ENCODE measurements around the gene XCL1. TPM values are rescaled to one million over a fixed set of nuclear protein-coding genes. Genes with fewer than 3 reads are reported as not detected.
"Not testable (repeated sequence)": the region's sequence is repeated elsewhere in the genome, so short reads cannot be mapped to it uniquely, and the experiment has no call there.

XCL1 gene, protein sequence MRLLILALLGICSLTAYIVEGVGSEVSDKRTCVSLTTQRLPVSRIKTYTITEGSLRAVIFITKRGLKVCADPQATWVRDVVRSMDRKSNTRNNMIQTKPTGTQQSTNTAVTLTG
- 2.6 and 4.1 TPM in 2 replicates for total RNA-seq

DNA sequence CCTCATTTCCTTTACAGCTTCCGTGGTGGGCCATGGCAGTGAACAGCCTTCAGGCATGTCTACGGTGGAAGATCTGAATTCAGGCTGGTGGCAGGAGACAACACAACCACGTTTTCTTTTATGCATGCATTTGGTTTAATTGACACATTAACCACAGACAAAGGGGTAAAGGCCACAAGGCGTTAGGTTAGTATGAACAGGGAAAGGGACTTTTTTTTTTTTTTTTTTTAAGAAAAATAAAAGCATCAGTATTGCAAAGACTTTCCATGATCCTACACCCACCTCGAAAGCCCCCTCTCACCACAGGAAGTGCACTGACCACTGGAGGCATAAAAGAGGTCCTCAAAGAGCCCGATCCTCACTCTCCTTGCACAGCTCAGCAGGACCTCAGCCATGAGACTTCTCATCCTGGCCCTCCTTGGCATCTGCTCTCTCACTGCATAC is at the start of gene XCL1:
TSS of gene XCL1 (plus strand) at position 361 of the 444 bp plus-strand sequence. CDS start at position 394, 33 bp downstream.
- intact Hi-C loops (cut with micrococcal nuclease): not testable (repeated sequence)

DNA sequence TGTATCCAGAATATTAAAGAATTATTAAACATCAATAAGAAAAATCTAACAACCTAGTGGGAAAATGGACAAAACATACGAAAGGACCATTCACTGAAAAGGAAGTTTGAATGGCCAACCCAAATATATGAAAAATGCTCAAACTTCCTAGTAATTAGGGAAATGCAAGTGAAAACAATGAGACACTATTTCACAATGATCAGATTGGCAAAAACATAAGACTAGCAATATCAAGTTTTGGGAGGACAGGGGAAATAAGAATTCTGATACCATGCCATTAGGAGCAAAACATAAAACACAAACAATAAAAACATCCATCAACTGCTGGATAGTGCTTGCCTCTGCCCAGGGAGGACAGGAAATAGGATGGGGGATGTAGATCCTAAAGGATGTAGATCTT is 46.9 kb upstream of the XCL1 start:
- intact Hi-C loops (cut with micrococcal nuclease): no loop called here

DNA sequence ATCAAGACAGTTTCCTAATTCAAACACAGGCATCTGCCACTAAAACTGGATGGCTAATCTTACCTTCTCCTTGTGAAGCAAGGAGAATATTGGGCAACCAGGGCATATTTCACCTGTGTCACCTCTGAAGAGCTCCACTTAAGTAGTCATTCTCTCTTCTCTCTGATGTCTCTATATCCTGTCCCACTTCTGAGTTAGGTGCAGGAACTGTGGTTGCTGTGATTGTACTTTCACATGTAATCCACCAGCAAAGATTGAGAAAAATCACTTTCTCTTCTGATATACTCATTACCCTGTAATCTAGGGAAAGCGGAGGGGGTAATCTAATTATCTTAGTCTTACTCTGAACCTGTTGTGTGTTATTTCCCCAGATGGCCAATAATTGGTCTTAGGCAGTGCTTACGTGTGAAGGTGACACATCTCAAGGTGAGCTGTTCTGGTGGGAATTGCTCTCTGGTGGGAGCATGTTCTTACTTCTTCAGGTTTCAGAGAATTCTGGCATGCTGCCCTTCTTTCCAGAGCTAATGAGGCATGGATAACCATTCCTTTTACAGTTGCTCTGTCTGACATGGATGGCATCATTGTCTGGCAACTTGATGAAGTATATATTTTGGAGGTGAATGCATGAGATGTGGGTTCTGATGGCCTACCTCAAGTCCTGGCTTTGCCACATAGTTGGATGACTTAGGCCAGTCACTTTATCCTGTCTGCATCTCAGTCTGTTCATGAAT is 44.6 kb upstream of the XCL1 start:
- intact Hi-C loops (cut with micrococcal nuclease): loop anchor here (1.0 kb wide), 2 partner anchors 10 to 87 kb away; no protein-coding TSS in a partner anchor

DNA sequence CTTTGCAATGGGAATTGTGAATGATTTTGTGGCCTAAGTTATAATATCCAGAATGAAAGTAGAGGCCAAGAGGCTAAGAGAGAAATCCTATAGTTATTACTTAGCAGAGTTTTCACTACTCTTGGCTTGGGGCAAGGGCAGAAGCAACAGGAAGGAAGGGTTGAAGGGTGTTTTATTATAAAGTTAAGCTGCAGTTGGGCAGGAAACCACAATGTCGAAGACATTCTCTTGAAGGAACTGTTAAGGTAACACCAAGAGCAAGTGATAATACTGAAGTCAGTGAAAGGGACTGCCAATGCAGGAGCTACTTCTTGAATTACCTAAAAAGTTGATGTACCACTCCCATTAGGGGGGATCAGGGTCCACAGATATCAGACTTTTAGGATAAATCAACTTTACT is 40.9 kb upstream of the XCL1 start:
- intact Hi-C loops (cut with micrococcal nuclease): loop anchor here (1.0 to 5.0 kb wide), 3 partner anchors 14 to 37 kb away; no protein-coding TSS in a partner anchor

DNA sequence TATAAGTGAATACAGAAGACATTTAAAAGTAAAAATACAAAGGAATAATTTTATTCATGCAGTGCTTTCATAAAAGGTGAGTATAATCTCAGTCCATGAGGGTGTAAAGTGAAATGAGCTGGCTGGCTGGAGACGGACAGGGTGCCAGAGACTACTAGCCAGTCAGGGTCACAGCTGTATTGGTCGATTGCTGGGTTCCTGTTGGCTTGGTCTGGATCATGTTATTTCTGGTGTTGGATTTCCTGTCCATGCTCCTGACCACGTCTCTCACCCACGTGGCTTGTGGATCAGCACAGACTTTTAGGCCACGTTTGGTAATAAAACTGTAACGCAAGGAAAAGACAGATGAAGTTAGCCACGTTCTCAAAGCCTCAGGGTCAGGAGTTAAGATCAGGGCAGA is 35.6 kb upstream of the XCL1 start:
- intact Hi-C loops (cut with micrococcal nuclease): not testable (repeated sequence)

DNA sequence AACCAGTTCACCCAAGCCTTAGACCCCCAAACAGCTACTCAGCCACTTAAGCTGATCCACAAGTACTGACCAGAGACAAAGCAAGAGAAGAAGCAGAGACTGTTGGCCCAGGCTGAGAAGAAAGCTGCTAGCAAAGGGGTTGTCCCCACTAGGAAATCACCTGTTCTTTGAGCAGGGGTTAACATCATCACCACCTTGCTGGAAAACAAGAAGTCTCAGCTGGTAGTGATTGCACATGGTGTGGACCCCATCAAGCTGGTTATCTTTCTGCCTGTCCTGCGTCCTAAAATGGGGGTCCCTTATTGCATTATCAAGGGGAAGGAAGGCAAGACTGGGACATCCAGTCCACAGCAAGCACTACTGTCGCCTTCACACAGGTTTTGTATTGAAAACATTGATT is 33.4 kb upstream of the XCL1 start:
- intact Hi-C loops (cut with micrococcal nuclease): not testable (repeated sequence)

DNA sequence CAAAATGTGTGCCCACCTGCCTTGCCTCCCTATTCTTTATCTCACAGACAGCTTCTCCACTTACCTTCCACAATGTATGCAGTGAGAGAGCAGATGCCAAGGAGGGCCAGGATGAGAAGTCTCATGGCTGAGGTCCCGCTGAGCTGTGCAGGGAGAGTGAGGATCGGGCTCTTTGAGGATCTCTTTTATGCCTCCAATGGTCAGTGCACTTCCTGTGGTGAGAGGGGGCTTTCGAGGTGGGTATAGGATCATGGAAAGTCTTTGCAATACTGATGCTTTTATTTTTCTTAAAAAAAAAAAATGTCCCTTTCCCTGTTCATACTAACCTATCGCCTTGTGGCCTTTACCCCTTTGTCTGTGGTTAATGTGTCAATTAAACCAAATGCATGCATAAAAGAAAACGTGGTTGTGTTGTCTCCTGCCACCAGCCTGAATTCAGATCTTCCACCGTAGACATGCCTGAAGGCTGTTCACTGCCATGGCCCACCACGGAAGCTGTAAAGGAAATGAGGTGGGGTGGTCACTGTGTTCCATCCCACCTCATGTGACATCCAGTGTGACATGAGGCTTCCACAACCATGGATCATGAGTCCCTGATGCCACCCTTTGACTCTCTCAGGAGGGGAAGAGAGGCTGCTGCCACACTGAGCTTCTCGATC is 32.4 kb upstream of the XCL1 start, which contains the start of gene XCL2:
TSS of gene XCL2 (minus strand) at position 158 of the 659 bp plus-strand sequence. CDS start at position 125, 33 bp downstream.
- intact Hi-C loops (cut with micrococcal nuclease): not testable (repeated sequence)

DNA sequence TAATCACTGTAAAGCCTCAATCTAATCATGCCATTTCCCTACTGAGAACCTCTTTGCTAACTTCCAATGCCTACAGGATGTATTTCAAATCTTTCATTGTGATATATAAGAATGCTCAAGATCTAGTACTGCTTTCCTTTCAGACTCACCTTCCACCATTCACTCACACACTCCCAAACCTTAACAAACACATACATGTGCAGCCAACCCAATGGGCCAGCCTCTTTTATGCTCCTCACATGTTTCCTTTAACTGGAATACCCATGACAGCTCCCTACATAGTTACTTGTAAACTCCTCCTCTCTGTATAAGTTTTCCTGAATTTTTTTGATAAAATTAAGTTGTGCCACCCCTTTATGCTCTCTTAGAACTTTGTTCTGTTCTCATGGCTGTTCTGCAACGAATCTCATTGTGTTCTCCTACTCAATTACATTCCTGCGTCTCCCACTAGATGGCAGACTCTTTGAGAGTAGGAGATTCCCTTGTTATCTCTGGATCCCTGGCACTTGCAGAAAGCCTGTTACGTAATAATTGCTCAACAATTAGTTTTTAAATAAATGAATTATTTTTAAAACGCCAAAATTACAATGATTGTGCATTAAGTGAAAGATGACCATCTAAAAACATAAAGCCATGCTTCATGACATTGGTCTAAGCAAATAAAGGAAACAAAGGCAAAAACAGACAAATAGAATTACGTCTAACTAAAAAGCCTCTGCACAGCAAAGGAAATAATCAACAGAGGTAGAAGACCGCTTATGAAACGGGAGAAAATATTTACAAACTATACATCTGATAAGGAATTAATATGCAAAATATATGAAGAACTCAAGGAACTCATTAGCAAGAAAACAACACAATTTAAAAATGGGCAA is 30.5 kb upstream of the XCL1 start:
- intact Hi-C loops (cut with micrococcal nuclease): not testable (repeated sequence)

DNA sequence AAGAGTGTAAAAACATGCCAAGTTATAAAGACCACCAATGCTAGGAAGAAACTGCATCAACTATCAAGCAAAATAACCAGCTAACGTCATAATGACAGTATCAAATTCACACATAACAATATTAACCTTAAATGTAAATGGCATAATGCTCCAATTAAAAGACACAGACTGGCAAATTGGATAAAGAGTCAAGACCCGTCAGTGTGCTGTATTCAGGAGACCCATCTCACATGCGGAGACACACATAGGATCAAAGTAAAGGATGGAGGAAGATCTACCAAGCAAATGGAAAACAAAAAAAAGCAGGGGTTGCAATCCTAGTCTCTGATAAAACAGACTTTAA is 29.9 kb upstream of the XCL1 start:
- intact Hi-C loops (cut with micrococcal nuclease): not testable (repeated sequence)

DNA sequence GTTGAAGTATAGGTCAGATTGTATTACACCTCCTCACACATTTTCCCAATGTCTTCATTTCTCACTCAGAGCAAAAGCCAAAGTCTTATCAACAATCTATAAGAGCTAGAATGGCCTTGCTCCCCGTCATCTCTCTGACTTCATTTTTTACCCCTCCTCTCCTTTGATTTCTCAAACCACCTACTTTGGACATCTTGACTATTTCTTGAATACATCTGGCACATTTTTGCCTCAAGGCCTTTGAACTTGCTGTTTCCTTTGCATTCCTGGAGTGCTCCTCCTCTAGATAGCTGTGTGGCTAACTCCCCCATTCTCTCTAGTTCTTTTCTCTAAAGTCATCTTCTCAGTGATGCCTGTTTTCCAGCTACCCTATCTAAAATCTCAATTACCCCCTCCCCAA is 25.4 kb upstream of the XCL1 start:
- intact Hi-C loops (cut with micrococcal nuclease): no loop called here

DNA sequence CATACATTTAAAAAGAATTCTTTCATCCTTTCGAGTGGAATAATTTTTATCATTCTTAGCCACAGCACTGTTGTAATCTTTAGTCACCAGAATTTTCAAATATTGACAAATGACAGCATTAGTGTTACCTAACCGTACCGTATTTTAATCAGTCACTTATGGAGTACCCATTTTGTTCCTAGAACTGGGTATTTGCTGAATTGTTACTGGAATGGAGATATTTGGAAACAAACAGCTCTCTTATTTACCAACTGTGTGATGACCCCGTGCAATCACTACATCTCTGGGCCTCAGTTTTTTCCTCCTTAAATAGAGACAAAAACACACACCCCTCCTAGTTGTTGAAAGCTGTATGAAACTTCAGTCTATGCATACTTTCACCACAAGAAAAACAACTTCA is 24.7 kb upstream of the XCL1 start:
- intact Hi-C loops (cut with micrococcal nuclease): no loop called here

DNA sequence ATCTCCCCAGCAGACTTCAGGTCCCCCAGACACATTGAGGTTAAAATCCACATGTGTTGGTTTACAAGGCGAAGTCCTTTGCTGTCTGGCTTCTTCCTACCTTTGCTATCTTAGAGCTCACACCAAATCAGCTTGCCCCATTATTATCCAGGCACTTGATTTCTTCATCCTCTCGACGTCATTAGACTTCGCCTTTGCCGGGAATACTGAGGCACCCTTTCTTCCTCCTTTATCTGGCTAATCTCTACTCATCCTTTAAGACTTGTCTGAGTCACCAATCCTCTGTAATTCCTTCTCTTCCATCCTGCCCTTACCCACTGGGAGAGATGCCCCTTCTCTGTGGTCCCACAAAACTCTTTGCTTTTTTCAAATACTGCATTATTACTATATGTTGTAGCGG is 23.4 kb upstream of the XCL1 start:
- intact Hi-C loops (cut with micrococcal nuclease): no loop called here

DNA sequence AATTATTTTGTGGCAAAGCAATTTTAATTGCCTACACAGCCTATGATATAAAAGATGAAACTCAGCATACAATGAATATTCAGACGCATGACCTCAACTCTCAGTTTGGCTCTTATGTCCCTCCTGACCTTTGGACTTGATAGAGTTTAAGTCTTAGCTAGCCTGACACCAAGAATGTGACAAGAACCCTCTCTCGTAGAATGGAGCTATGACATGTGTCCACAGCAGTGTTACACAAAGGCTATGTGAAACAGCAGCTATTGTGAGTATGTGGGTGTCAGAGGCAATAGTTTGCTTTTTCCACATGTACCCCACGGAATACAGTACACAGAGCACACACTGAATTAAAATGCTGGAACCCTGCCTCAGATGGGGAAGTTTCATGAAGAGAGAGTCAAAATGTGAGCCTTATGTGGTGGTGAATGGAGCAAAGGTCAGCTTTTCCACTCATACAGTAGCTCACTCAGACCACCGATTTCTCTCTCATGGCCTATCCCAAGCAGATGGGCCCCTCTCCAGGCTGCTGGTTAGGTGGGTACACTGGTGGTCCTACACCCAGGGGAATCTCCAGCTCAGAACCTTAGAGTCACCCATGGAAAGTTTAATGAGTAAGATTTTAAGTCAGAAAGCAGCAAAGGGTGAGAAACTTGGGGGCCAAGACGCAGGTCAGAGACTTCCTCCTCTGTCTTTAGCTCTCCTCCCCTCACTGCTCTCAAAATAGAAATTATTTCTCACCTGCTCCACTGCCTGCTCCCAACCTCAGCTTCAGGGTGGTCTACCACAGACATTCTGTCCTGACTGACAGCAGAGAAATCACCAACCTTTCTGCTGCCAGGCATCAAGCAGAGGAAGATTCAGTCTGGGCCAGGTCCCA is 22.5 kb upstream of the XCL1 start:
- intact Hi-C loops (cut with micrococcal nuclease): no loop called here

DNA sequence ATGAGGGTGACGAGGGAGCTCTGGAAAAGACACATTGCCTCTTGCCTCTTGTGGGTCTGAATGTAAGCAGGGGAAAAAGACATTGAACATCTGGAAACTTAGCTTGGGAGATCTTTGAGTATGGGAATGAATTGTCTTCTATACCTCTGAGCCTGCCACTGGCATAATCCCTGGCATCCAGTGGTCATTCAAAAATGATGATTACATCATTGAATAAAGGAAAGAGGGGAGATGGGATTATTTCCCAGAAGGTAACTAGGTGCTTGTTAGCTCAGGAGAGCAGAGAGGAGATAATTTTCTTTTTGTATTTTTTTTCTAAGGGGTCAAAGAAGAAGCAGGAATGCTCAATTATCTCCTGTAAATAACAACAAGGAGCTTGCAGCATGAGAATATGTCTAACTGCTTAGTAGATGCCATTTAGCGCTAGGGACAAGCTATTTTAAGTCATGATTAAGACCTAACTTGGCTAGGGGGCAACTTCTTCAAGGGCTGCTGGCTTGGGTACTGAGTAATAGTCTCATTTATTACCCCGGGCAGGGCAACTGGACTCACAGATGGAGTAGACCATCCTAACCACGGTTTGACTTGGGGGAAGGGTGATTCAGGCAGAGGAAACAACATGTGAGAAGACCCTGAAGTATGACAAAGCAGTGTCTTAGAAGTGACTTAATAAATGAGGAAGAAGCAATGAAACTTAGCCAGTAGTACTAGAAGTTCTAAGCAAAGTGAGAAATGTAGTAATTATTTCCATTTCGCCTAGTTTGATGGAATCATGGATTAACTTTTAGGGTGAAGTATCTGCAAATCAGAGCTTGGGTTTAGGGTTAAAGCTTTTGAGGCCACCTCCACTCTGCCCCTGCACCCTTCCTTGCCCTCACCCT is 21.6 kb upstream of the XCL1 start:
- intact Hi-C loops (cut with micrococcal nuclease): loop anchor here (5.0 kb wide), 1 partner anchor 33 kb away; no protein-coding TSS in a partner anchor

DNA sequence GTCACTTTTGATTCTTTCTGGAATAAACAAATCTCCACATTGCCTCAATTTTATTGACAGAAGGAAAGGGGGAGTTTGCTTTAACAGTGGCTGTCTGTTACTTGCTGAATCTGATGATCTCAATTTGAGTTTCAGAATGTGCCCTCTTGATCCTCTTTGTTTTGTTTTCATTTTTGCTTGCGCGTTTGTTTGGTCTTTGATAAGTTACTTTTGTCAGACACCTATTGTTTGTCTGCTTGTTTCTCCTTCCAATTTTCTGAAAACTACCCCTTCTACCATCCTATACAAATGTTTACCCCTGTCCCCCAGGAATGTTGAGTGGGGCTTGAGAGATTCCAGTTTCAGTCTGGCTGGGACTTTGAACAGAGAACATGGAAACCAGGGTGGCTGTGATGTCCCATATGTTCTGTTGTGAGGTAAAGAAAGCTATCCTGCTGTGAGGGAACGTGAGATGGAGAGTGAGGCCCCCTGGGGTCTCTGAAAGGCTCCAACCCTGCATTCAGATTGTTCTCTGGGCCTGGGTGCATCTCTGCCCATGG is 20.8 kb upstream of the XCL1 start:
- intact Hi-C loops (cut with micrococcal nuclease): loop anchor here (5.0 kb wide), 1 partner anchor 33 kb away; no protein-coding TSS in a partner anchor

DNA sequence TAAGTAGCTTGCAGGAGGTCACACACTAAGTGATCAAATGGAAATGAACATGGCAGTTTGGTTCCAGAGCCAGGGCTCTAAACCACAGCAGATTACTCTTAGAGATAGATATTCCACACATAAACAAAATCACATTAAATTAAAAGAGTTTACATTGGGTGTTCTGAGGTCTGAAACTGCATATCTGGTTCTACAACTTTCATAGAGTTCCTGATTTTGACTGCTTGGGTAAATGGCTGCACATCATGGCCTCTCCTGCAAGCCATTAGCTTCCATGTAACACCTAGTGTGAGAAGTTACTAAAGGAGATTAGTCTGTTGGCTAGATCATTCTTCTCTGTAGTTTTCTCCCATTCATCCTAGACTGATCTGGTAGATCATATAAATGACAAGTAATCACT is 19.8 kb upstream of the XCL1 start:
- intact Hi-C loops (cut with micrococcal nuclease): loop anchor here (5.0 kb wide), 1 partner anchor 34 kb away; no protein-coding TSS in a partner anchor

DNA sequence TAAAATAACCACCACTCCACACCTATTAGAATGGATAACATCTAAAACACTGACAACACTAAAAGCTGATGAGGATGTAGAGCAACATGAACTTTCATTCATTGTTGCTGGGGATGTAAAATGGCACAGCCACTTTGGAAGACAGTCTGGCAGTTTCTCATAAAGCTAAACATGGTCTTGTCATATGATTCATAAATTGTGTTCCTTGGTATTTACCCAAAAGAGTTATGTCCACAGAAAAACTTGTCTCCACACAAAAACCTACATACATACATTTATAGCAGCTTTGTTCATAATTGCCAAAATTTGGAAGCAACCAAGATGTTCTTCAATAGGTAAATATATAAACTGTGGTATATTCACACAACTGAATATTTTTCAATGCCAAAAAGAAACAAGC is 16.0 kb upstream of the XCL1 start:
- intact Hi-C loops (cut with micrococcal nuclease): no loop called here

DNA sequence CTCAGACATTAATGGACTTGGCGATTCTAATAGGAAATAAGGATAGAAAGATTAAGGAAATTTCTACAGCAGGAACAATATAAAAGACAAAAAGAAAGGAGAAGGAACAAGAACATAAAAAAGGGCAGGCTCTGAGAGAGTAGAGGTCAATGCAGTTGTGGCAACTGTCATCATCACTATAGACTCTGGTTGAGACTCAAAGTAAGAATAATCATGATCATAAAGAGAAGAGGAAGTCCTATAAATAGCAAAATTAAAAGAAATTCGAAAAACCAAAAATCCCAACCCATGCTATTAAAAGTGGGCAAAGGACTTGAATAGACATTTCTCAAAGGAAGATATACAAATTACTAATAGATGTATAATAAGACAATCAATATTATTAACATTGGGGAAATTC is 14.4 kb upstream of the XCL1 start:
- intact Hi-C loops (cut with micrococcal nuclease): no loop called here

DNA sequence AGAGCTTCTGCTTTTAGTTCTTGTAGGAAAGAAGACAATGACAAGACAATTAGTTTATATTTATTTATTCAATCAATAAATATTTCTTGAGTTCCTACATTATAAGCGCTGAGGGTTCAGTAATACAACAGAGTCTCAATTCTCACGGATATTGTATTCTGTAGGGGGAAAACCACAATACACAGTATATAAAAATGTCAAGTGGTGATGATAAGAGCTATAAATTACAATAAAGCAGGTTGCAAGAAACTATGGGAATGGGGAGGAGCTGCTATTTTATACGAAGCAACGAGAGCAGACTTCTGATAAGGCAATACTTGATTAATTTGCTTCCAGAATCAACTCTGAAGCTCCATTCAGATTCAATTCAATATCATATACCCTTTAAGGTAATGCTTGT is 10.6 kb upstream of the XCL1 start:
- intact Hi-C loops (cut with micrococcal nuclease): no loop called here
